H7 (cell line): ENCODE data around the gene FBXO38. TPM values are rescaled to one million over a fixed set of nuclear protein-coding genes. Genes with fewer than 3 reads are reported as not detected.

Experiments used
- DNase-seq: peaks from one replicate; pipeline ENCODE4 v3.0.0; 2012
- H3K27me3 ChIP-seq: 2 replicates; pipeline ENCODE4 v1.6.0; 2011; ENCODE audit warnings: mild to moderate bottlenecking, low read length; ENCODE audit not compliant: control insufficient read depth, insufficient read depth
- H3K36me3 ChIP-seq: replicated peaks from 2 replicates; pipeline ENCODE4 v1.5.1; 2011; ENCODE audit warnings: low read length; ENCODE audit not compliant: control insufficient read depth, insufficient read depth
- H3K4me3 ChIP-seq: 2 replicates; pipeline ENCODE4 v1.5.1; 2011; ENCODE audit warnings: low read depth, mild to moderate bottlenecking, control low read depth, low read length, moderate library complexity; ENCODE audit not compliant: insufficient read depth
- total RNA-seq: library from RNA; depleted of rRNA; stranded (reverse); fragments of >200 nt; shearing (Covaris generic); gene quantifications from 2 replicates; pipeline ENCODE4 v1.2.3, GENCODE V29; 2014

The FBXO38 gene
- total RNA-seq, 1 experiment from 2014 or later = 29.4 TPM

- peak; percentile 9 for DNase-seq
- Histone ChIP-seq H3K36me3 (peaks cover 21% of the 10 kb centered on the region), H3K27me3 (no peaks in the 10 kb centered on the region), H3K4me3 (no peak overlapping the region)
These were observed 43.7 kb downstream of the FBXO38 start for GRCh38 chr5:148427370-148428042.

- no peak overlapping the region for H3K4me3 ChIP-seq
- H3K27me3 ChIP-seq = no peaks in the 10 kb centered on the region
- DNase-seq = no peak
- peaks cover 18% of the 10 kb centered on the region for H3K36me3 ChIP-seq
These were observed 45.1 kb downstream of the FBXO38 start for GRCh38 chr5:148428848-148429247.

DNA sequence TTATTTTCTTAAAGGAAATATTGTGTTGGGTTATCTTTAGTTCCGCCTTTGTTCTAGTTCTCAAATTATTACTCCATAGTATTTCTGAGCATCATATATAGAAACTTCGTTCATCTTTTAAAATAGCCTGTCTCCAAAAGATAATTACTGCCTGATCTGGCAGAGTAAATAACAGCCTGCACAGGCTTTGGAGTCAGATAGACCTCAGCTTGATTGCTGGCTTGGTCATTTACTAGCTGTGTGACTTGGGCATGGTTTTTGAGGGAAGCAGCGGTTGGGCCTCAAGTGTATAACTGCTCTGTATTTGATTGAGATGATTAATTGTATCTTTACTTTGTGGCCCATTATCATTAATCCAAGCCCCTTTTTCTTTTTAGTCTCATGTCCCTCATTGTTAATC, 50.1 kb downstream of the FBXO38 start:
- DNase-seq = no peak
- H3K4me3 ChIP-seq = no peak overlapping the region
- H3K36me3 ChIP-seq = peaks cover 3% of the 10 kb centered on the region; the same call in 1 of the 2 replicates

GRCh38 chr5:148436029-148436428, 52.3 kb downstream of the FBXO38 start:
- DNase-seq = no peak
- Histone ChIP-seq H3K36me3 (peaks cover 7% of the 10 kb centered on the region), H3K27me3 (no peaks in the 10 kb centered on the region), H3K4me3 (no peak overlapping the region)

More for the DNA sequence above, 50.1 kb downstream of the FBXO38 start:
- H3K27me3 ChIP-seq = no peaks in the 10 kb centered on the region

DNA sequence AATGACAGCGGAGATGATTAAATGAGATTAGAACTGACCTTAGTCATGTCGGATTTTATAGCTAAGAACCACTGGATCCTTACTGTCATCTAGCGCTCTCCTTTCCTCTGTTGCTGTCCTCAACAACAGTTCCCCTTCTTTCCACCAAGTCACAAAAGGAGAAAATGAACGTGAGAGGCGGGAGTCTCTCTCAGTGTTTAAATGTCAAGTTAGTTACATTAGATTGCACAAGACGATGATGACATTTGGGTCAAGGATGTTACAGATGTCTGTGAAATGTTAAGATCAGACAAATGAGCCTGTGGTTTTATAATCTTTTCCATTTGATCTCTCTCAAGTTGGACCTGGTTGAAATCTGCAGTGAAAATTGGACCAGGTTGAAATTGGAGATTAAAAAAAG, 53.5 kb downstream of the FBXO38 start:
- no peaks in the 10 kb centered on the region for H3K27me3 ChIP-seq
- peaks cover 7% of the 10 kb centered on the region for H3K36me3 ChIP-seq
- no peak overlapping the region for H3K4me3 ChIP-seq
- DNase-seq = no peak

DNA sequence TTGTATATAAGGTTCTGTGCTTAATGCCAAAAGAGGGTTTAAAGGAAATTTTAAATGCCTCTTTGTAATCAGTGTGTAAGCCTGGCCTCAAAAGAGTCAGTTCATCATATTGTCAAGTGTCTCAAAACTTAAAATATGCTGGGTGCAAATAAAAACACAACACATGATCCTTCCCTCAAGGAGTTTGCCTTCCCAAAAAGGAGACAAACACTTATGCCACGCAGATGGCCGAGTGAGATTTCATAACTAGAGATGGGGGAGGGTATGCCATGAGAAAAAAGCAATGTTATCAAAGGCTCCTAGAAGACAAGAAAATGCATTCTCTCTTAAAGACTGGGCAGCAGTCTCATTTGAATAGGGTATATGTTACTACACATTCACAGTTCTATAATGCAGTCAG, 55.2 kb downstream of the FBXO38 start:
- Histone ChIP-seq H3K27me3 (no peaks in the 10 kb centered on the region), H3K4me3 (no peak overlapping the region), H3K36me3 (peaks cover 7% of the 10 kb centered on the region)
- no peak for DNase-seq

GRCh38 chr5:148443241-148443640, 59.5 kb downstream of the FBXO38 start:
- no peak for DNase-seq
- Histone ChIP-seq H3K36me3 (peaks cover 4% of the 10 kb centered on the region), H3K27me3 (no peaks in the 10 kb centered on the region), H3K4me3 (no peak overlapping the region)

- peaks cover 4% of the 10 kb centered on the region for H3K36me3 ChIP-seq
- no peaks in the 10 kb centered on the region for H3K27me3 ChIP-seq
- peak; percentile 53 for DNase-seq
- no peak overlapping the region for H3K4me3 ChIP-seq
These were observed 60.2 kb downstream of the FBXO38 start for GRCh38 chr5:148443998-148444397.

- no peaks in the 10 kb centered on the region for H3K27me3 ChIP-seq
- no peak overlapping the region for H3K4me3 ChIP-seq
- no peak for DNase-seq
- H3K36me3 ChIP-seq = peaks cover 4% of the 10 kb centered on the region
These were observed 61.8 kb downstream of the FBXO38 start for GRCh38 chr5:148445578-148445977.

DNA sequence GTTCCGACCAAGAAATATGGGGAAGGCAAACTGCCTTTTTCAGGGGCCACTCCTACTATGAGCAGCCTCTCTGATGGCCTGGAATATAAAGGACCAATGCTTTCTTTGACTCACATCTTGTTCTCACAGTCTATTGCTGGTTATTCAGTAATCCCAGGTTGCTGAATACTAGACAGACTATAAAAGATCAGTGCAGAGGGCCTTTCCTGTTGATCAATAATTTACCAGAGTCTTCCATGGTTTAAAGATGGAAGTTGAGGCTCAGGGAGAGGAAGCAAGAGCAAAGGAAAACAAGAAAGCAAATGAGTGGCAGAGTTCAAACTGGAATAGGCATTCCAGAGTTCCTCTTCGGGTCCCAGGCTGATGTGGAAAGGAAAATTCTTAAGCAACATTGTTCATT, 62.9 kb downstream of the FBXO38 start:
- Histone ChIP-seq H3K4me3 (no peak overlapping the region), H3K36me3 (no peaks in the 10 kb centered on the region; the same call in 1 of the 2 replicates), H3K27me3 (no peaks in the 10 kb centered on the region)
- no peak for DNase-seq

GRCh38 chr5:148452499-148453193, 68.9 kb downstream of the FBXO38 start:
- Histone ChIP-seq H3K4me3 (no peak overlapping the region), H3K27me3 (no peaks in the 10 kb centered on the region), H3K36me3 (no peaks in the 10 kb centered on the region)
- no peak for DNase-seq

GRCh38 chr5:148454576-148454975, 70.8 kb downstream of the FBXO38 start:
- Histone ChIP-seq H3K36me3 (no peaks in the 10 kb centered on the region), H3K4me3 (no peak overlapping the region), H3K27me3 (no peaks in the 10 kb centered on the region)
- no peak for DNase-seq

DNA sequence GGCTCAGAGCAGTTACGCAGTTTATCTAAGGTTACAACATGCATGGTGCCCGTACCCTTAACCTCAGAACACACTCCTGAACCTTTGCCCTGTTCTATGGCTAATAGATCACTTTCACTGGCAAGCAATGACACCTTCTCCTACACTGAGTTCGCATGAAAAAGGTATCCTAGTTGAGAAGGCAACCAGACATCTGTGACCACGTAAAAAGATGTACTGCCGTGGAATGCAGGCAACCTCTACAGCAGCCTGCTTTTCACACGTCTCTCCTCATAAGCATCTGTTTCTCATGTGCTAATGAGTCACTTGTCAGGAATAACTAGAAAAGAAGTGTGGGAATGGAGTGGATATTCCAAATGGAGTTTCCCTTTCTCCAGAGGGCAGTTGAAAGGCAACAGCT, 71.4 kb downstream of the FBXO38 start:
- Histone ChIP-seq H3K4me3 (no peak overlapping the region), H3K27me3 (no peaks in the 10 kb centered on the region), H3K36me3 (no peaks in the 10 kb centered on the region)
- no peak for DNase-seq

DNA sequence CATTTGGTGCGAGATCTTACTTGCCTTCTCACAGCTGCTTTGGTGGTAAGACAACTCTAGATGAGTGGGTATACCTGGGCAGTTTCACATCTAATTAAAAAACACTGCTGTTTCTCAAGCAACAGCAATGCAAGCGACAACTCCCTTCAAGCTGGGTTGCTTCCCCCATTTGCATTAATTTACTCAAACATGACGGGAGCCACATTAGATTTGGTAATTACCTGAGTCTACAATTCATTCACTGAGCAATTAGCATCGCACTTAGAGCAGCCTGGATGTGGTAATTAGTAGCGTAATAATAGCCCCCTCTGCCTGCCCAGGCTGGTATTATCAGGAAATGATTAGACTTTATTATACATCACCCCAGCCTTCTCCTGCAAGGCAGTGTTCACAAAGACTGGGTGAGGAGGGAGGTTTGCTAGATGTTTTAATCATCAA, 73.4 kb downstream of the FBXO38 start:
- Histone ChIP-seq H3K36me3 (no peaks in the 10 kb centered on the region), H3K4me3 (no peak overlapping the region), H3K27me3 (no peaks in the 10 kb centered on the region)
- DNase-seq = no peak
